ACHN (cell line): ENCODE data around the gene SLC35B4.
A peak's percentile ranks its signal among the peaks of the same experiment; 100 is the strongest.

ENCODE experiments used
- DNase-seq: peaks from one replicate; pipeline ENCODE4 v3.0.0-alpha.2; 2015
- in situ Hi-C: cut with HindIII; loops from 2 replicates; pipeline ENCODE4 v1.10.0; 2017; ENCODE audit warnings: low sequenced_read_pairs, low pct_ligation_motif_present, low pct_unique_long_range_greater_than_20kb

SLC35B4 gene

GRCh38 chr7:134316539-134317344 is at the start of gene SLC35B4:
TSS of gene SLC35B4 (minus strand) at chr7:134316930. CDS start at chr7:134316751, 179 bp downstream.
- in situ Hi-C loops, result no loop called here
- peak; percentile 99 for DNase-seq

DNA sequence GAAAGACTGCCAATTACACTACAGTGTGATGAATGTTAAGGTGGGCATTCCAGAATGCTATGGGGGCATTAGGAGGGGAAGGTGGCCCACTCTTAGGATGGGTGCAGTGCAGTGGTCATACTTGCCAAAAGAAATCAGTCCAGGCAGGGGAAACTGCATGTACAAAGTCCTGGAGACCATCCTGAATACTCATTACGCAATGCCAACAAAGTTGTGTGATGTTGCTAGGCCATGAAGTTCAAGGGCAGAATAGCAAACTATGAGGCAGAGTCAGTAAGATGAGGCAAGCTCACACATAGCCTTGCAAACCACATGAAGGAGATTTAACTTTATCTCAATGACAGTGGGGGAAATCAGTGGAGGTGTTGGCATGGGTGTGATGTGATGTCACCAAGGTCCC is 49.8 kb upstream of the SLC35B4 start:
- in situ Hi-C loops, result no loop called here
- no peak for DNase-seq

GRCh38 chr7:134365341-134366054 is 48.8 kb upstream of the SLC35B4 start:
- in situ Hi-C loops, result no loop called here
- no peak for DNase-seq

GRCh38 chr7:134364619-134365037 is 47.9 kb upstream of the SLC35B4 start:
- in situ Hi-C loops, result no loop called here
- peak; percentile 58 for DNase-seq

DNA sequence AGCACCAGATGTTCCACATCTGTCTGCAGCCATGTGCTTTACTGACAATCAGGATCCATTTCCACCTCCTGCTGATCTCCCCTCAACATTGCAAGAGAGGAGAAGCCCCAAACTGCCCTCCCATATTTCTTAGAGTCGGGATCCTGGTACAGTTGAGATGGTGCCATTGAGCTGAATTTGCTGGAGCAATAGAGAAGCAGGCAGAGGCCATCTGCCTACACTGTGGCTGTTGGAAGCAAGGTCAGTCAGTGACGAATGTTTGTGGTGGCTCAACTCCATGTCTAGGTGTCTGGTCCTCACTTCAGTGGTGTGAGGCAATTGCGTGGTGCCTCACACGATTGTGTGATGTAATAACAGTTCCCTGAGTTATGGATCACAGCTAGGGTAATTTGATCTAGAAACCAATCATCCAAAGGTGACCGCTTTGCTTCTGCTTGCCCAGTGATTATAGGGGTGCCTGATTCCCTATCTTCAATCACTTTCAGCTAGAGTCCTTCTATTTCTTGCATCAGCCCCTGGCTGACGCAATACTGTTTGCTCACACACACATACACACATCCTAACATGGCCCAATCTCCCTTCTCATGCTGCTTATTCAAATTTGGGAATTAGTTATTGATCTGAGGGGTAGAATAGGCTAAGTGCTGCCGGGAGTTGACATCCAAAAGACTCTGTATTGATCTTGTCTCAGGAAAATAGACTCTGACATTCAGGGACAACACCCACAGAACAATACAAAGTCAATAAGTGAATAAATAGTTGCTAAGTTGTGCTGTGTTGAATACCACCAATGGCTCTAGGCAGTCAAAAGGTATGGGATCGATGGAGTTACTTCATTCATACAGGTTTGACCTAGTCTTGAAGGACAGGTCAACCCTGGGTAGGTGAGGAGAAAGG is 46.1 kb upstream of the SLC35B4 start:
- in situ Hi-C loops, result no loop called here
- no peak for DNase-seq

DNA sequence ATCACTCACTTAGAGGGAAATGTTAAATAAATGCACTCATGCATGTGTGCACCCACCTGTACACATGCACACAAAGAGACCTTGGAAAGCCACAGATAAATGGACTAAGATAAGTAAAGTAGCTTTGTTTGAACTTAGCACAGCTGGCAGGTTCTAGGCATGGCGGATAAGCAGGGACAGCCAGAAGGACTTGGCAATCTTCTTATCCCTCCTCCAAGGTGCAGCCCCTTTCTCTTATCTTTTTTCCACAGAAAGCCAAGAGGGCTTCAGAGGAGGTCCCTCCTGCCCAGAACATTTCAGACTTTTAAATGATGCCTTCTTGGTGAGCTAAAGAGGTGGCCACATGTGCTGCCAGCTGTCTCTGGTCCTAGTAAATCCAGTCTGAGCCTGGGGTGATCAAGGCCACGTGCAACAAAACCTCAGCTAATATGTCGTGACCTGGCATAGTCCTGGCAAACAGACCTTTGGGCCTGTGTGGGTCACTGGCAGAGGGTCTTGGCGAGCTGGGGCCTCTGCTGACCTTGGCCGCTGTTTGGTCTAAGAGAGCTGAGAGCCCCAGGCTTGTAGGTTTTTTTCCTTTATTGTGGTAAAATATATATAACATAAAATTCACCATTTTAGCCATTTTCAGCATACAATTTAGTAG is 43.2 kb upstream of the SLC35B4 start:
- no peak for DNase-seq
- in situ Hi-C loops, result no loop called here

DNA sequence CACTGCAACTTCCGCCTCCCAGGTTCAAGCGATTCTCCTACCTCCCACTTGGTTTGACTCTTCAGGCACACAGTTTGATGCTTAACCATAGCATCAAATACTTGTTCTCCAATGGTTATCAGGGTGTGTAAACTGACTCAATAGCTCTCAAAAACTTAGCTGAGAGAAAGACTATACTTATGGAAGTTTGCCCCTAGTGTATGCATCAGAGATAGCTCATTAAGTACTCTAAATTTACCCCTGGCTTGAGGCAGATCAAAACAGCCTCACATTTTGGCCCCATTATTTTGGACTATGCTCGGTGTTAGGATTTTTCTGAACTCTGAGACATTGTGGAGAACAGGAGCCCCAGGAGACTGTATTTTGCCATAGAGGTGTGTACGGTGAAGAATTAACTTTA is 40.8 kb upstream of the SLC35B4 start:
- in situ Hi-C loops, result no loop called here
- DNase-seq, result no peak

- DNase-seq, result no peak
- in situ Hi-C loops, result no loop called here
Observed at GRCh38 chr7:134356421-134356936, 39.7 kb upstream of the SLC35B4 start.

- DNase-seq, result no peak
- in situ Hi-C loops, result no loop called here
Observed at GRCh38 chr7:134355927-134356326, 39.2 kb upstream of the SLC35B4 start.

GRCh38 chr7:134355004-134355525 is 38.3 kb upstream of the SLC35B4 start:
- in situ Hi-C loops, result no loop called here
- DNase-seq, result no peak

DNA sequence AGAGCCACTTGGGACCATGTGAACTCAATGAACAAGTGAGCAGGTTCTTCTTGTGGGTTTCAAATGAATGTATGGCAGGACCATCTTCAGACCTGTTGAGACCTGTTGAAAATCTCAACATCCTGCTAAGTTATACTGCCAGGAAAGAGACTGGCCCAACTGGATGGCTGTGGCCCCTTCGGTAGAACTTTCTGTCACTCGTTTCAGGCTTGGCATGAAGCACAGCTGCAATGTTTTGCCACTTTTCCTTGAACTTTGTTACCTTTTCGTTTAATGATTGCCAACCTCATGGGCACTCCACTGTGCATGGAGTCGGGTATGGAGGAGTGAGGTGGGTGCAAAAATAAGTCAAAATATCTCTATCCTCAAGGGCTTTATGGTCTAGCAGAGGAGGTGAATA is 36.7 kb upstream of the SLC35B4 start:
- no peak for DNase-seq
- in situ Hi-C loops, result no loop called here

DNA sequence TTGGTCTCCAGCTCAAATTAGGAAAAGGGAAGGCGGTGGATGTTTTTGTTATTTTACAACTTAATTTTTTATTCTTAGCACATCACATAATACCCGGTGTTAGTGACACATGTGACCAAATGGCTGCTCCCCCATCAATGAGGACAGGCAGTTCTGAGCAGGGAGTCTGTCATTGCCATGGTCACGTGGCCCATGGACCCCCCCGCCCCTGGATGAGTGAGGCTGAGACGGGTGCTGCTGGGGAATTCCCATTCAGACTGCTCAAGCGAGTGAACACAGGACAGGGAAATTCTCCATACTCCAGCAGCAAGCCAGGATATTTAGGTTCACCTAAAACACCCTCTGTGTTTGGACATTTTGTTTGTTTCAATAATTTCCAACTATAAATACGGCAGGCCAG is 34.7 kb upstream of the SLC35B4 start:
- in situ Hi-C loops, result no loop called here
- DNase-seq, result no peak

- in situ Hi-C loops, result no loop called here
- no peak for DNase-seq
Observed at GRCh38 chr7:134350709-134351108, 34.0 kb upstream of the SLC35B4 start.

DNA sequence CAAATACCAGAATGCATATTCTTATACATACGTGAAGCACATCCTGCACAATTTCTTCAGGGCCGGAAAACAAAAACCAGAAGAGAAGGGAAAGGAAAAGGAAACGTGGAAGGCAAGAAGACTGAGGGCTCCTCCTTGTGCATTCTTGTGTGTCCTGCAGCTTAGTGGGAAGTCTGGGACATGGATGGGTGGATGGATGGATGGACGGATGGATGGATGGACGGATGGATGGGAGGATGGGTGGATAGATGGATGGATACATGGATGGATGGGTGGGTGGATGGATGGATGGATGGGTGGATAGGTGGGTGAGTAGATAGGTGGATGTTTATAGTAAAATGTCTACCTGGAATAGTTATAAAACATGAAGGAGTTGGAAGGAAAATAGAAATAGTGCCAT is 30.8 kb upstream of the SLC35B4 start:
- in situ Hi-C loops, result no loop called here
- DNase-seq, result no peak

- no peak for DNase-seq
- in situ Hi-C loops, result no loop called here
Observed at GRCh38 chr7:134343796-134344195, 27.1 kb upstream of the SLC35B4 start.

DNA sequence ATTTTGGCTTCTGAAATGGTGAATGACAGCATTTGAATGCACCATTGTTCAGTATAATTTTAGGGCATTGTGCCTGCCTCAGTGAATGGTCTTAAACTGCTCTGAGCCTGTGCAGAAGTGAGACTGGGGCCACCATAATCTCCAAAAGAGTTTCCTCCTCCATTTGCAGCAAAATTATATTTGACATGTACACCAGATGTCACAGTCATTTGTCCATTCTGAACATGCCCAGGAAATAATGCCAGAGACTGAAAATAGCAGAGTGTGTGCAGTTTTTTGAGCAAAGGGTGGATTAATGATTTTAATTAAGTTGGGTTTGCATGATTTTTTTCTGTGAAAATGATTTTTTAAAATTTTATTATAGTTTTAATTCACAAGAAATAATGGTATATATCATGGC is 26.4 kb upstream of the SLC35B4 start:
- DNase-seq, result no peak
- in situ Hi-C loops, result no loop called here

DNA sequence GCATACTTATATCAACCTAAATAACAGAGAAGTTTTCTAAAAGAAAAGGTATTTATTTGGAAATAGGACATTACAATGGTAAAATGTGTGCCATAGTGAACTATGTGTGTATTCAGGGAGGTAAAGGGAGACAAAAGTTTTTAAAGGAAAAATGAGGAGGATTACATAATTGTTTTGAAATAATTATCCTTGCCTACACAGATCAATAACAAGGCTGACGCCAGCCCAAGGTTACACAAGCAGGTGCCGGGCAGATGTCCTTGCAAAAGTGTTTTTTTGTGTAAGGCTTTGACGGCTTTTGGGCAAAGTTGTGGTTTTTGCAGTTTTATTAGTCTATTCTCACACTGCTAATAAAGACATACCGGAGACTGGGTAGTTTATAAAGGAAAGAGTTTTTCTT is 22.7 kb upstream of the SLC35B4 start:
- DNase-seq, result no peak
- in situ Hi-C loops, result no loop called here

- DNase-seq, result no peak
- in situ Hi-C loops, result no loop called here
Observed at GRCh38 chr7:134337980-134338379, 21.2 kb upstream of the SLC35B4 start.
